A172 (cell line): ENCODE results near the gene SAP30. TPM values are rescaled to one million over a fixed set of nuclear protein-coding genes. Genes with fewer than 3 reads are reported as not detected.

Experiments
- DNase-seq: peaks from one replicate; pipeline ENCODE4 v3.0.0-alpha.2; 2015; ENCODE audit warnings: low spot score
- total RNA-seq: library from RNA; depleted of rRNA; stranded (reverse); fragments of >200 nt; shearing (Covaris generic); gene quantifications from 2 replicates; pipeline ENCODE4 v1.2.3, GENCODE V29; 2014; rRNA removed

The SAP30 gene
- total RNA-seq: 69.5 and 80.4 TPM in 2 replicates

- peak; percentile 94 for DNase-seq
These were observed at the start of gene SAP30 for GRCh38 chr4:173370477-173371291. Gene SAP30 (plus strand): TSS chr4:173370954. CDS start chr4:173371183, 229 bp downstream.

GRCh38 chr4:173325007-173325736, 45.6 kb upstream of the SAP30 start:
- no peak for DNase-seq

- DNase-seq: no peak
These were observed 42.4 kb upstream of the SAP30 start for GRCh38 chr4:173328236-173328901.

GRCh38 chr4:173330590-173330989, 40.2 kb upstream of the SAP30 start:
- DNase-seq: no peak

GRCh38 chr4:173332021-173332487, 38.7 kb upstream of the SAP30 start:
- DNase-seq: no peak

GRCh38 chr4:173332963-173333657, 37.6 kb upstream of the SAP30 start:
- DNase-seq: peak; percentile 25

GRCh38 chr4:173333658-173334084, 37.1 kb upstream of the SAP30 start:
- peak; percentile 13 for DNase-seq

GRCh38 chr4:173334085-173334890, 36.5 kb upstream of the SAP30 start, which contains the start of gene HMGB2:
Gene HMGB2 (minus strand): TSS chr4:173334358. CDS start chr4:173333649, 709 bp downstream.
- peak; percentile 99 for DNase-seq

GRCh38 chr4:173334891-173335752, 35.6 kb upstream of the SAP30 start:
- DNase-seq: peak; percentile 86

GRCh38 chr4:173337463-173337862, 33.3 kb upstream of the SAP30 start:
- DNase-seq: peak; percentile 20

- no peak for DNase-seq
These were observed 26.8 kb upstream of the SAP30 start for GRCh38 chr4:173343832-173344397.

GRCh38 chr4:173345648-173346047, 25.1 kb upstream of the SAP30 start:
- no peak for DNase-seq

- DNase-seq: peak; percentile 82
These were observed 24.7 kb upstream of the SAP30 start for GRCh38 chr4:173346074-173346473.

GRCh38 chr4:173347467-173347866, 23.3 kb upstream of the SAP30 start:
- DNase-seq: no peak

GRCh38 chr4:173357939-173358338, 12.8 kb upstream of the SAP30 start:
- no peak for DNase-seq

GRCh38 chr4:173360587-173361221, 10.1 kb upstream of the SAP30 start:
- peak; percentile 49 for DNase-seq

GRCh38 chr4:173362666-173363065, 8.1 kb upstream of the SAP30 start:
- DNase-seq: no peak

- DNase-seq: no peak
These were observed 5.3 kb upstream of the SAP30 start for GRCh38 chr4:173365359-173365996.
